Dedifferentiated amniotic fluid mesenchymal stem cell (primary cell): Measurements from ENCODE around the gene CMC2.

Experiments used
- DNase-seq: peaks from one replicate; pipeline ENCODE4 v3.0.0-alpha.2; 2016; ENCODE audit errors: extremely low spot score

Gene CMC2

GRCh38 chr16:81003064-81003463 is 3.6 kb downstream of the CMC2 start:
- no peak for DNase-seq

- DNase-seq, result no peak
These were observed 5.4 kb downstream of the CMC2 start for GRCh38 chr16:81001330-81001729.

- DNase-seq, result no peak
These were observed 5.8 kb downstream of the CMC2 start for GRCh38 chr16:81000873-81001272.

GRCh38 chr16:80997964-80998620 is 8.6 kb downstream of the CMC2 start:
- no peak for DNase-seq

GRCh38 chr16:80997139-80997798 is 9.4 kb downstream of the CMC2 start:
- no peak for DNase-seq

GRCh38 chr16:80996688-80997138 is 10.0 kb downstream of the CMC2 start:
- no peak for DNase-seq

- no peak for DNase-seq
These were observed 12.2 kb downstream of the CMC2 start for GRCh38 chr16:80994451-80994850.

GRCh38 chr16:80993834-80994233 is 12.9 kb downstream of the CMC2 start:
- no peak for DNase-seq

GRCh38 chr16:80993307-80993706 is 13.4 kb downstream of the CMC2 start:
- peak; percentile 88 for DNase-seq

GRCh38 chr16:80992676-80993293 is 13.9 kb downstream of the CMC2 start:
- DNase-seq, result no peak

GRCh38 chr16:80991792-80992430 is 14.8 kb downstream of the CMC2 start:
- DNase-seq, result no peak

GRCh38 chr16:80990978-80991377 is 15.7 kb downstream of the CMC2 start:
- no peak for DNase-seq

- no peak for DNase-seq
These were observed 16.1 kb downstream of the CMC2 start for GRCh38 chr16:80990577-80990976.

GRCh38 chr16:80989801-80990200 is 16.9 kb downstream of the CMC2 start:
- no peak for DNase-seq

GRCh38 chr16:80988756-80989155 is 17.9 kb downstream of the CMC2 start:
- no peak for DNase-seq

GRCh38 chr16:80986557-80986956 is 20.1 kb downstream of the CMC2 start:
- DNase-seq, result no peak

- DNase-seq, result no peak
These were observed 21.1 kb downstream of the CMC2 start for GRCh38 chr16:80985611-80986010.

- DNase-seq, result no peak
These were observed 22.4 kb downstream of the CMC2 start for GRCh38 chr16:80984124-80984892.

- no peak for DNase-seq
These were observed 24.0 kb downstream of the CMC2 start for GRCh38 chr16:80982646-80983045.

GRCh38 chr16:80981103-80981502 is 25.6 kb downstream of the CMC2 start:
- no peak for DNase-seq

GRCh38 chr16:80976946-80977345 is 29.7 kb downstream of the CMC2 start:
- DNase-seq, result no peak
